ENCODE measurements around the gene RRP36.

Gene RRP36

GRCh38 chr6:43076464-43077332 lies 55.3 kb downstream of the RRP36 start:
- TF ChIP-seq, protein P1, sequence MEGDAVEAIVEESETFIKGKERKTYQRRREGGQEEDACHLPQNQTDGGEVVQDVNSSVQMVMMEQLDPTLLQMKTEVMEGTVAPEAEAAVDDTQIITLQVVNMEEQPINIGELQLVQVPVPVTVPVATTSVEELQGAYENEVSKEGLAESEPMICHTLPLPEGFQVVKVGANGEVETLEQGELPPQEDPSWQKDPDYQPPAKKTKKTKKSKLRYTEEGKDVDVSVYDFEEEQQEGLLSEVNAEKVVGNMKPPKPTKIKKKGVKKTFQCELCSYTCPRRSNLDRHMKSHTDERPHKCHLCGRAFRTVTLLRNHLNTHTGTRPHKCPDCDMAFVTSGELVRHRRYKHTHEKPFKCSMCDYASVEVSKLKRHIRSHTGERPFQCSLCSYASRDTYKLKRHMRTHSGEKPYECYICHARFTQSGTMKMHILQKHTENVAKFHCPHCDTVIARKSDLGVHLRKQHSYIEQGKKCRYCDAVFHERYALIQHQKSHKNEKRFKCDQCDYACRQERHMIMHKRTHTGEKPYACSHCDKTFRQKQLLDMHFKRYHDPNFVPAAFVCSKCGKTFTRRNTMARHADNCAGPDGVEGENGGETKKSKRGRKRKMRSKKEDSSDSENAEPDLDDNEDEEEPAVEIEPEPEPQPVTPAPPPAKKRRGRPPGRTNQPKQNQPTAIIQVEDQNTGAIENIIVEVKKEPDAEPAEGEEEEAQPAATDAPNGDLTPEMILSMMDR (IDR thresholded peaks at IDR 0.05; ENCODE audit: insufficient read depth, low read depth, low read length, missing control alignments) = no peak
- peak overlapping the region; percentile 46 for H3K4me3 ChIP-seq (ENCODE audit: low read depth, low read length)
- no peak for DNase-seq (ENCODE audit: low read depth)

GRCh38 chr6:43077333-43077809 lies 55.9 kb downstream of the RRP36 start:
- no peak for DNase-seq (ENCODE audit: low read depth)

GRCh38 chr6:43077981-43078511 lies 56.6 kb downstream of the RRP36 start:
- H3K4me3 ChIP-seq (ENCODE audit: low read depth, low read length) = no peak overlapping the region
- TF ChIP-seq, protein P1 (IDR thresholded peaks at IDR 0.05; ENCODE audit: insufficient read depth, low read depth, low read length, missing control alignments) = no peak
- no peak for DNase-seq (ENCODE audit: low read depth)

More at GRCh38 chr6:43077333-43077809, 55.9 kb downstream of the RRP36 start:
- TF ChIP-seq, protein P1 (IDR thresholded peaks at IDR 0.05; ENCODE audit: insufficient read depth, low read depth, low read length, missing control alignments) = no peak
- no peak overlapping the region for H3K4me3 ChIP-seq (ENCODE audit: low read depth, low read length)

- H3K4me3 ChIP-seq (ENCODE audit: low read depth, low read length) = no peak overlapping the region
- TF ChIP-seq, protein P1 (IDR thresholded peaks at IDR 0.05; ENCODE audit: insufficient read depth, low read depth, low read length, missing control alignments) = no peak
These were observed 57.3 kb downstream of the RRP36 start for GRCh38 chr6:43078691-43079090.

More at GRCh38 chr6:43078691-43079090, 57.3 kb downstream of the RRP36 start:
- no peak for DNase-seq (ENCODE audit: low read depth)

Measured in GM12865 (cell line).